Activated naive CD4-positive, alpha-beta T cell treated with anti-CD3 and anti-CD28 coated beads, Interleukin-2, amount 10 ng/mL, durations not matched to agents 7 days and 5 days (primary cell): ENCODE measurements around the gene RAC3.

Experiments
- CTCF ChIA-PET: fragments of 350-600 bp; sonication (Branson Sonifier 250); formaldehyde crosslinking; loops from one replicate; lab custom pipeline; 2021; ENCODE audit warnings: antibody characterized with exemption; lab: Charles Lee
- DNase-seq: peaks from one replicate; pipeline ENCODE4 v3.0.0-alpha.2; 2020
- H3K27ac Mint-ChIP-seq: one replicate; pipeline ENCODE4 v1.8.0; 2021; ENCODE audit warnings: mild to moderate bottlenecking, moderate library complexity, mixed read lengths
- H3K27me3 Mint-ChIP-seq: one replicate; pipeline ENCODE4 v1.8.0; 2021; ENCODE audit warnings: mild to moderate bottlenecking, mixed read lengths
- H3K36me3 Mint-ChIP-seq: one replicate; pipeline ENCODE4 v1.8.0; 2021; ENCODE audit warnings: mixed read lengths
- H3K4me1 Mint-ChIP-seq: one replicate; pipeline ENCODE4 v1.8.0; 2021; ENCODE audit warnings: mixed read lengths
- H3K4me3 Mint-ChIP-seq: one replicate; pipeline ENCODE4 v1.8.0; 2021; ENCODE audit warnings: mild to moderate bottlenecking, moderate library complexity, mixed read lengths
- H3K9me3 Mint-ChIP-seq: one replicate; pipeline ENCODE4 v1.8.0; 2021; ENCODE audit warnings: mixed read lengths

The RAC3 gene

GRCh38 chr17:82021107-82021899 lies 10.2 kb upstream of the RAC3 start:
- Mint-ChIP-seq H3K27ac (peak overlapping the region; percentile 81), H3K36me3 (peaks cover 10% of the 10 kb centered on the region), H3K4me1 (peaks cover 39% of the 10 kb centered on the region), H3K9me3 (no peaks in the 10 kb centered on the region), H3K27me3 (no peaks in the 10 kb centered on the region), H3K4me3 (peak overlapping the region; percentile 81)
- CTCF ChIA-PET = interaction anchor here (0.6 to 6.0 kb wide), 14 partner anchors 9 to 329 kb away, joined by 3 to 103 read pairs (median 4); partner anchors contain the start of gene NOTUM
- DNase-seq = peak; percentile 81

DNA sequence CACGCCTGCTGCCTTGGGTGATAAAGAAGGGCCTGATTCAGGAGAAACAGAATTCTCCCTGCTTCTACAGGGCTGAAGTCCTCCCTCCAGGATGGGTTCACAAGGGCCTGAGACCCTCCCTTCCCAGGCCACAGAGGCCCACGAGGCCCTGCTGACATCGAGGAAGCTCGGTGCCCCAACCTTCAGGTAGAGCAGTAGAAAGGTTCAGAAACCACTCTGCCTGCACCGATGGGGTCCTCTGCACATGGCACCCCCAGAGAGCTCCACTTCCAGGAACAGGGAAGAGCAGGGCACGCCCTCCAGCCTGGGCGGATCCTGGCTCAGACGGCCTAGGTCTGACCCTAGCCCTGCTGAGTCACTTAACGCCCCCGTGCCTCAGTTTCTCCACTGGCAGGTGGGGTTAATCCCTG lies 9.6 kb upstream of the RAC3 start:
- H3K36me3 Mint-ChIP-seq = peaks cover 10% of the 10 kb centered on the region
- peak overlapping the region; percentile 81 for H3K27ac Mint-ChIP-seq
- CTCF ChIA-PET = interaction anchor here (0.9 to 6.0 kb wide), 9 partner anchors 8 to 287 kb away, joined by 3 to 103 read pairs (median 4); partner anchors contain the start of gene NOTUM

DNA sequence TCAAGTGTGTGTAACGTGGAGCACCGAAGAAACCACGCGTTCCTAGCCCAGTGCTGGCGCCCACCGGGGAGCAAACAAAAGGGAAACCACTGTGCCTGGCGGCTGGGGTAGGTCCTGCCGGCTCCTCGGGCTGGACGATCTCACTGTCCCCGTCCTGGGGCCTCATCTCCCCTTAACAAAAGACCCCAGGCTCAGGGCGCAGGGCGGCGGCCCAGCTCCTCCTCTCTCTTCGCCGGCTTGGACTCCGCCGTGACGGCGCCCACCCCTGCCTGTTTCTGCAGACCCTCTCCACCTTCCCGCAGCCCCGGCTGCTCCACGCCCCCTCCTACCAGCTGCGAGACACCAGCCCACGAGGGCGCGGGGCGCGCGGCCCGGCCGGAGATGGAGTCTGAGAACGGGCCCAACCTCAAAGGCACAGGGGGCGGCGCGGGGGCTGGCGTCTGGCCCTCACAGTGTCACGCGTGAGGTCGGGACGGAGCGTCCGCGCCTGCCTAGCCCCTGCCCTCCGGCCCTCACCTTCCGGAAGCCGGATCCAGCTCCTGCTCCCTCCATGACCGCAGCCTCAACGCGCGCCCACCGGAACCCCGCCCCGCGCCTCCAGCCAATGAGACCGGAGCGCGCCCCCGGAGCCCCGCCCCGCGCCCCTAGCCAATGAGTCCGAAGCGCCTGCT lies 9.0 kb upstream of the RAC3 start, which contains the start of gene CENPX:
CENPX (minus strand) TSS at position 569 of the 671 bp plus-strand sequence; CDS start at position 552, 17 bp downstream.
- no peak for DNase-seq
- CTCF ChIA-PET = interaction anchor here (0.9 to 6.0 kb wide), 9 partner anchors 8 to 243 kb away, joined by 3 to 103 read pairs (median 4); partner anchors contain the start of genes DCXR and NOTUM
- H3K4me3 Mint-ChIP-seq = peak within 1 kb of the TSS; percentile 83

More for the DNA sequence above, 9.6 kb upstream of the RAC3 start:
- no peak for DNase-seq
- H3K4me1 Mint-ChIP-seq = peaks cover 41% of the 10 kb centered on the region
- no peaks in the 10 kb centered on the region for H3K27me3 Mint-ChIP-seq
- peak overlapping the region; percentile 81 for H3K4me3 Mint-ChIP-seq
- H3K9me3 Mint-ChIP-seq = no peaks in the 10 kb centered on the region

DNA sequence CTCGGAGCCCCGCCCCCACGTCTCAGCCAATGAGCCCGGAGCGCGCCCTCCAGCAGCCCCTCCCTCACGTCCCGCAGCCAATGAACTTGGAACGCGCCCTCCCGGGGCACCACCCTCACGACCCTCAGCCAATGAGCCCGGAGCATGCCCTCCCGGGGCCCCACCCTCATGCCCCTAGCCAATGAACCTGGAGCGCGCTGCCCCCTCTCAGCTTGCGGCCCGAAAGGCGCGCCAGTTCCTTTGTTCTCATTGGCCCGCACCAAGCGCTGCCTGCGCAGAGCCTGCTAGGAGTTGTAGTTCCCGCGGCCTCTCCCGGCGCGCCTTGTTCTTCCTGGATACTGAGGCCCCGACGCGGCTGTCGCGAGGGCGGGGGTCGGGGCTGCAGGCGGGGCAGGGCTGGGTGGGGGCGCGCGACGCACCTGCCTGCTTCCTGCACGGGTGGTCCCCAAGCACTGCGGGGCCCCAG lies 8.5 kb upstream of the RAC3 start, which contains the start of gene LRRC45:
LRRC45 (plus strand) TSS at position 325 of the 466 bp plus-strand sequence. CDS start 339 bp downstream, outside the sequence.
- Mint-ChIP-seq H3K27me3 (no peaks in the 10 kb centered on the region), H3K9me3 (no peaks in the 10 kb centered on the region), H3K4me1 (peaks cover 49% of the 10 kb centered on the region), H3K4me3 (peak within 1 kb of the TSS; percentile 83), H3K27ac (peak within 1 kb of the TSS; percentile 81), H3K36me3 (peaks cover 13% of the 10 kb centered on the region)
- peak; percentile 100 for DNase-seq
- CTCF ChIA-PET = interaction anchor here (0.9 to 6.0 kb wide), 7 partner anchors 7 to 242 kb away, joined by 3 to 103 read pairs (median 6); partner anchors contain the start of genes DCXR and NOTUM

More for the DNA sequence above, 9.0 kb upstream of the RAC3 start, which contains the start of gene CENPX:
- Mint-ChIP-seq H3K36me3 (peaks cover 13% of the 10 kb centered on the region), H3K27ac (peak within 1 kb of the TSS; percentile 81), H3K9me3 (no peaks in the 10 kb centered on the region), H3K4me1 (peaks cover 46% of the 10 kb centered on the region), H3K27me3 (no peaks in the 10 kb centered on the region)

GRCh38 chr17:82023447-82024241 lies 7.8 kb upstream of the RAC3 start:
- H3K4me3 Mint-ChIP-seq = peak overlapping the region; percentile 83
- H3K4me1 Mint-ChIP-seq = peaks cover 46% of the 10 kb centered on the region
- no peaks in the 10 kb centered on the region for H3K9me3 Mint-ChIP-seq
- H3K27ac Mint-ChIP-seq = no peak overlapping the region
- H3K36me3 Mint-ChIP-seq = peaks cover 12% of the 10 kb centered on the region
- DNase-seq = peak; percentile 47
- no peaks in the 10 kb centered on the region for H3K27me3 Mint-ChIP-seq
- CTCF ChIA-PET = interaction anchor here (0.9 to 6.0 kb wide), 4 partner anchors 14 to 242 kb away, joined by 3 to 103 read pairs (median 4); partner anchors contain the start of genes DCXR and NOTUM

GRCh38 chr17:82024859-82025258 lies 6.6 kb upstream of the RAC3 start:
- no peak overlapping the region for H3K4me3 Mint-ChIP-seq
- CTCF ChIA-PET = no interaction called here
- H3K27me3 Mint-ChIP-seq = no peaks in the 10 kb centered on the region
- H3K36me3 Mint-ChIP-seq = peaks cover 15% of the 10 kb centered on the region
- H3K27ac Mint-ChIP-seq = no peak overlapping the region
- H3K4me1 Mint-ChIP-seq = peaks cover 50% of the 10 kb centered on the region
- no peaks in the 10 kb centered on the region for H3K9me3 Mint-ChIP-seq
- no peak for DNase-seq

DNA sequence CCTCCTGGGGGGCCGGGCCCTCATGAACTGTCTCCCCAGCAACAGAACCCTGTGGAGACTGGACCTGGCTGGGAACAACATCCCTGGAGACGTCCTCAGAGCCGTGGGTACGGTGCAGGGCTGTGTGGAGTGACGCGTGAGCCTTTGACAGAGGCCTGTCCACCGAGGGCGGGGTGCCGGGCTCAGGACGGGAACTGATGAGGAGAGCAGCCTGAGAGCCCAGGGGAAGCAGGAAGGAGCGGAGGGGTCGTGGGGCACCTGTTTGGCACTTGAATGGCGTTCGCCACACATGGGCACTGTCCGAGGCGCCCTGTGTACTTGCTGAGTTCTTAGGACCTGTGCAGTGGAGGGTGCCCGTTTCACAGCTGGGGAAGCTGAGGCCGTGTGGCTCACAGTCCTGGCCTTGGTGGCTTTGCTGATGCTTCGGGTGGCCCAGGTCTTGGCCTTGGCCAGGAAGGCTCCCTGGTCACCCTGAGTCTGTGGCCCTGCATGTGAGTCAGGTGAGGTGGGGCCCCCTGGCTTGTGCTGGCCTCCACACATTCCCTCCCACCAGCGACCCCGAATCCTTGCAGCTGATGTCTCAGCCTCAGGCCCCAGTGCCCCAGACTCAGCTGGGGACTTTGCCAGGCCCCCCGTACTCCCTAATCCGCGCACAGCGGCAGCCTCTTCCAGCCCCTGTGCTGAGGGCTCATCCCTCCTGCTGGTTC lies 5.9 kb upstream of the RAC3 start:
- peaks cover 15% of the 10 kb centered on the region for H3K36me3 Mint-ChIP-seq
- no peaks in the 10 kb centered on the region for H3K27me3 Mint-ChIP-seq
- CTCF ChIA-PET = interaction anchor here (1.7 kb wide), 1 partner anchor 66 kb away, joined by 8 read pairs; no protein-coding TSS in a partner anchor
- H3K4me1 Mint-ChIP-seq = peaks cover 47% of the 10 kb centered on the region
- no peaks in the 10 kb centered on the region for H3K9me3 Mint-ChIP-seq
- H3K27ac Mint-ChIP-seq = no peak overlapping the region
- no peak for DNase-seq
- peak overlapping the region; percentile 15 for H3K4me3 Mint-ChIP-seq

DNA sequence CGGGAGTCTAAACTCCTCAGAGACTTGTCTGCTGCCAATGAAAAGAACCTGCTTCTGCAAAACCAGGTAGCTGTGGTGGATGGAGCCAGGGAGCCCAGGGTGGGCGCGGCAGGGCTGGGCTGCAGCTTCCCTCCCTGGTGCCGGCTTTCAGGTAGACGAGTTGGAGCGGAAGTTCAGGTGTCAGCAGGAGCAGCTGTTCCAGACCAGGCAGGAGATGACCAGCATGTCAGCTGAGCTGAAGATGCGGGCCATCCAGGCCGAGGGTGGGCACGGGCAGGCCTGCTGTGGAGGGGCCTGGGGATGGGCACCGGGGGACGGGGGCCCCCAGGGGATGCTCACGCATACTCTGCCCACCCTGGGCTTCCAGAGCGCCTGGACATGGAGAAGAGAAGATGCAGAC lies 3.2 kb upstream of the RAC3 start:
- no peak for DNase-seq
- peaks cover 14% of the 10 kb centered on the region for H3K36me3 Mint-ChIP-seq
- peaks cover 12% of the 10 kb centered on the region for H3K27me3 Mint-ChIP-seq
- H3K9me3 Mint-ChIP-seq = no peaks in the 10 kb centered on the region
- H3K4me3 Mint-ChIP-seq = no peak overlapping the region
- CTCF ChIA-PET = interaction anchor here (2.1 kb wide), 1 partner anchor 9 kb away, joined by 7 read pairs; the partner anchor contains the start of gene DCXR
- H3K4me1 Mint-ChIP-seq = peaks cover 33% of the 10 kb centered on the region
- H3K27ac Mint-ChIP-seq = no peak overlapping the region

DNA sequence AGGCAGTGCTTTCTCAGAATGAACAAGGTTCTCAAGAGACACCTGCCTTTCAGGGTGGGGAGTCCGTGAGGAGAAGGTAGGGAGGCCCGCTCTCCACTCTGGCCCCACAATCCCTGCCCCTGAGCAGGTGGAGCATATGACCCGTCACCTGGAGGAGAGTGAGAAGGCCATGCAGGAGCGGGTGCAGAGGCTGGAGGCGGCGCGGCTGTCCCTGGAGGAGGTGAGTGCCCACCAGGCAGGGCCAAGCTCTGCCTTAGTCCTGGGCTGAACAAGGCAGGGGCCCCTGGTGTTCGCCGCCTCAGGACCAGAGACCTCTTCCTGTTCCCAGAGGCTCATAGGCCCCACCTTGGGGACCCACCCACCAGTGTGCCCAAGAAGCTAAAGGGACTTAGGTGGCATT lies 2.5 kb upstream of the RAC3 start:
- no peak for DNase-seq
- Mint-ChIP-seq H3K9me3 (no peaks in the 10 kb centered on the region), H3K4me3 (peak overlapping the region; percentile 18), H3K36me3 (peaks cover 14% of the 10 kb centered on the region), H3K4me1 (peaks cover 30% of the 10 kb centered on the region), H3K27ac (no peak overlapping the region), H3K27me3 (peaks cover 14% of the 10 kb centered on the region)
- CTCF ChIA-PET = interaction anchor here (1.3 to 2.5 kb wide), 4 partner anchors 9 to 128 kb away, joined by 6 to 16 read pairs (median 11); no protein-coding TSS in a partner anchor

DNA sequence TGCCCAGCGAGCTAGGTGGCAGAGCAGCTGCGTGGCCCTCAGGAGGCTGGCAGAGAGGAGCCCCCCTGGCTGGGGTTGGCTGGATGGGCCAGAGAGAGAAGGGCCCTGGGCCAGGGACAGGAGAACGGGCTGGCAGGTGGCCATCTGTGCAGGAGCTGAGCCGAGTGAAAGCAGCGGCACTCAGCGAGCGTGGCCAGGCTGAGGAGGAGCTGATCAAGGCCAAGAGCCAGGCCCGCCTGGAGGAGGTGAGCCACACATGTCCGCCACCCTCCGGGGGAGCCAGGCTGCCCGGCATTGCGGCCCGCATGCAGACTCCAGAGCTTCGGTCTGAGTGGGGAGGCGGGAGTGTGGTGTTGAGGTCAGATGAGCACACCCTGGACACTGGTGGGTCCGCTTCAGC lies 2.1 kb upstream of the RAC3 start:
- Mint-ChIP-seq H3K9me3 (no peaks in the 10 kb centered on the region), H3K27ac (no peak overlapping the region), H3K27me3 (peaks cover 14% of the 10 kb centered on the region), H3K36me3 (peaks cover 14% of the 10 kb centered on the region), H3K4me3 (peak overlapping the region; percentile 48), H3K4me1 (peaks cover 26% of the 10 kb centered on the region)
- no peak for DNase-seq
- CTCF ChIA-PET = interaction anchor here (1.3 to 2.5 kb wide), 5 partner anchors 9 to 209 kb away, joined by 6 to 16 read pairs (median 10); no protein-coding TSS in a partner anchor

DNA sequence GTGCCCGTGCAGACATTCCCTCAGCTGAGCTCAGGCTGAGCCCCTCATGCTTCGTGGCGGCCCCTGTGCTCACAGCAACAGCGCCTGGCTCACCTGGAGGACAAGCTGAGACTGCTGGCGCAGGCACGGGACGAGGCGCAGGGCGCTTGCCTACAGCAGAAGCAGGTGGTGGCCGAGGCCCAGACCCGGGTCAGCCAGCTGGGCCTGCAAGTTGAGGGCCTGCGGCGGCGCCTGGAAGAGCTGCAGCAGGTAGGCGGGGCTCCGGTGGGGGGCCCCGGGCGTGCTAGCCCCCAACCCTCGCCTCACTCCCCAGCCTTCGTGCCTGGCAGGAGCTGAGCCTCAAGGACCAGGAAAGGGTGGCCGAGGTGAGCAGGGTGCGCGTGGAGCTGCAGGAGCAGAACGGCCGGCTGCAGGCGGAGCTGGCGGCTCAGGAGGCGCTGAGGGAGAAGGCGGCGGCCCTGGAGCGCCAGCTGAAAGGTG lies 1.4 kb upstream of the RAC3 start:
- no peak overlapping the region for H3K27ac Mint-ChIP-seq
- peaks cover 14% of the 10 kb centered on the region for H3K27me3 Mint-ChIP-seq
- CTCF ChIA-PET = interaction anchor here (0.8 to 2.5 kb wide), 12 partner anchors 8 to 320 kb away, joined by 3 to 16 read pairs (median 4); partner anchors contain the start of gene CENPX
- DNase-seq = no peak
- peaks cover 25% of the 10 kb centered on the region for H3K4me1 Mint-ChIP-seq
- peak overlapping the region; percentile 48 for H3K4me3 Mint-ChIP-seq
- H3K9me3 Mint-ChIP-seq = no peaks in the 10 kb centered on the region
- peaks cover 14% of the 10 kb centered on the region for H3K36me3 Mint-ChIP-seq
